ENCODE measurements around the gene ZNF227.

DNA sequence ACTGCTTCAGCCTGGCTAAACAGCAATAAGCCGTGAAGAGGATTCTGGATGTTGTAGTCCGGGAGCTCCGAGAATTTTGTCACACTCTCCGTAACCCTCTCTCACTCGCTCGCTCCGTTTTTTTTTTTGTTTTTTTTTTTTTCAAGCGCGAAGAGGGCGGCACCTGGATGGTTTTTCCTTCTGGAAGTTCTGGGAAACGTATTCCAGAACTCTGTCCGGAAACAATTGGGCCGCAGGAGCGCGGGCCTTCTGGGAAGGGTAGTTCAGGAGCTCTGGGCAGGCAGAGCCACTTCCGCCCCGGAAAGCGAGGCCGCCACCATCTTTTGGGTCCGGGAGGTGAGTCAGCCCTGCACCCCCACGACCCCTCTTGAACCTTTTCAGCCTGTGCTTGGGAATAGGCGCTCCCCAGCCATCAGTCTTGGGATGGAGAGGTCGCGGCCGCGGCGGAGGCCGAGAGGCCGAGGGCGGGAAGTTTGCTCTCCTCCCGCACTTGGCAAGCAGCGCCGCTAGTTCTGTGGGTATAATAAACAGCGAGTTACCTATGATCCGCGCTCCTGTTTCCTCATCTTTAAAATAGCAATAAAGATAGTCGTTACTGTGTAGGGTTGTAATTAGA lies at the start of gene ZNF227:
- TF ChIP-seq YY1 (IDR thresholded peaks at IDR 0.05; ENCODE audit: insufficient read depth, insufficient read length), result no peak
- TF ChIP-seq ZNF274 (IDR thresholded peaks at IDR 0.05; ENCODE audit: low read depth, low read length), result no peak
